Measurements from ENCODE around the gene TSC1.

DNA sequence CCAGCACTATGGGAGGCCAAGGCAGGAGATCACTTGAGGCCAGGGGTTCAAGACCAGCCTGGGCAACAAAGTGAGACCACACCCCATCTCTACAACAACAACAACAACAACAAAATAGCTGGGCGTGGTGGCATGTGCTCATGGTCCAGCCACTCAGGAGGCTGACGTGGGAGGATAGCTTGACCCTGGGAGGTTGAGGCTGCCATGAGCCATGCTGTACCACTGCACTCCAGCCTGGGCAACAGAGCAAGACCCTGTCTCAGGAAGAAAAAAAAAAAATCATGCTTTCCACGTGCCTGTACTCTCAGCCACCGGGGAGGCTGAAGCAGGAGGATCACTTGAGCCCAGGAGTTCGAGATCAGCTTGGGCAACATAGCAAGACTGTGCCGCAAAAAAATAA lies 29.5 kb downstream of the TSC1 start:
- TF ChIP-seq, protein P1, sequence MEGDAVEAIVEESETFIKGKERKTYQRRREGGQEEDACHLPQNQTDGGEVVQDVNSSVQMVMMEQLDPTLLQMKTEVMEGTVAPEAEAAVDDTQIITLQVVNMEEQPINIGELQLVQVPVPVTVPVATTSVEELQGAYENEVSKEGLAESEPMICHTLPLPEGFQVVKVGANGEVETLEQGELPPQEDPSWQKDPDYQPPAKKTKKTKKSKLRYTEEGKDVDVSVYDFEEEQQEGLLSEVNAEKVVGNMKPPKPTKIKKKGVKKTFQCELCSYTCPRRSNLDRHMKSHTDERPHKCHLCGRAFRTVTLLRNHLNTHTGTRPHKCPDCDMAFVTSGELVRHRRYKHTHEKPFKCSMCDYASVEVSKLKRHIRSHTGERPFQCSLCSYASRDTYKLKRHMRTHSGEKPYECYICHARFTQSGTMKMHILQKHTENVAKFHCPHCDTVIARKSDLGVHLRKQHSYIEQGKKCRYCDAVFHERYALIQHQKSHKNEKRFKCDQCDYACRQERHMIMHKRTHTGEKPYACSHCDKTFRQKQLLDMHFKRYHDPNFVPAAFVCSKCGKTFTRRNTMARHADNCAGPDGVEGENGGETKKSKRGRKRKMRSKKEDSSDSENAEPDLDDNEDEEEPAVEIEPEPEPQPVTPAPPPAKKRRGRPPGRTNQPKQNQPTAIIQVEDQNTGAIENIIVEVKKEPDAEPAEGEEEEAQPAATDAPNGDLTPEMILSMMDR (IDR thresholded peaks at IDR 0.05) = no peak
- TF ChIP-seq EZH2 (IDR thresholded peaks at IDR 0.05) (no peak), EZH2phosphoT487 (IDR thresholded peaks at IDR 0.05) (no peak)

All from neural progenitor cell (in vitro differentiated cells).